ENCODE results near the gene ELN. TPM values are rescaled to one million over a fixed set of nuclear protein-coding genes. Genes with fewer than 3 reads are reported as not detected.

The ELN gene
- total RNA-seq, 1 experiment from 2014 or later = 0.37 TPM

- Mint-ChIP-seq H3K27me3 (ENCODE audit: low read depth) (peaks cover 1% of the 10 kb centered on the region; the same call in 1 of the 2 replicates), H3K4me1 (peaks cover 2 to 10% of the 10 kb centered on the region in 2 experiments; a peak in 2 of 4 replicates), H3K4me3 (no peak overlapping the region), H3K27ac (no peak overlapping the region), H3K36me3 (ENCODE audit: insufficient read depth in 1 of 3, low read depth in 3 of 3) (no peaks in the 10 kb centered on the region), H3K9me3 (no peaks in the 10 kb centered on the region)
- H3K4me2 ChIP-seq (ENCODE audit: insufficient read depth, insufficient read length, low read length) = no peak overlapping the region
- H2BK5ac ChIP-seq (ENCODE audit: insufficient read length, low read length) = no peak overlapping the region
- H3K14ac ChIP-seq (ENCODE audit: insufficient read depth, low read length) = no peak overlapping the region
- no peak overlapping the region for H3K9ac ChIP-seq (ENCODE audit: extremely low read depth, insufficient read length, low read length)
- no peaks in the 10 kb centered on the region for H3K27me3 ChIP-seq (ENCODE audit: insufficient read depth, low read length)
- H3K23ac ChIP-seq (ENCODE audit: insufficient read length, low read depth, low read length) = no peak overlapping the region
- H2BK120ac ChIP-seq (ENCODE audit: low read depth, low read length, poor library complexity, severe bottlenecking) = no peak overlapping the region
- H3K56ac ChIP-seq (ENCODE audit: insufficient read length, low read depth, low read length) = no peak overlapping the region
- no peak overlapping the region for H2BK15ac ChIP-seq (ENCODE audit: low read depth, low read length)
- no peak for DNase-seq
- H4K8ac ChIP-seq (replicated peaks; ENCODE audit: insufficient read length, low read depth, low read length) = no peak overlapping the region
- H3K18ac ChIP-seq (ENCODE audit: insufficient read length, low read depth, low read length) = no peak overlapping the region
- H4K20me1 ChIP-seq (ENCODE audit: control insufficient read depth, insufficient read depth, insufficient read length) = no peaks in the 10 kb centered on the region
- no peak overlapping the region for H3K27ac ChIP-seq (ENCODE audit: insufficient read length, low read depth, low read length)
- no peaks in the 10 kb centered on the region for H3K4me1 ChIP-seq (ENCODE audit: insufficient read depth, low read length)
- TF ChIP-seq CTCF (conservative IDR thresholded peaks at IDR 0.05) = no peak
- H3K79me2 ChIP-seq (ENCODE audit: insufficient read depth, low read length) = no peaks in the 10 kb centered on the region
- H3K9me3 ChIP-seq (ENCODE audit: control insufficient read depth, low read depth, low read length) = no peaks in the 10 kb centered on the region
- no peak overlapping the region for H4K5ac ChIP-seq (ENCODE audit: insufficient read length, low read depth, low read length)
- no peak overlapping the region for H4K91ac ChIP-seq (ENCODE audit: insufficient read length, low read depth, low read length)
- no CpG with 5 or more reads among the region's 3 CpGs for WGBS (ENCODE audit: extremely low coverage, insufficient read length, low lambda C conversion rate)
- no peaks in the 10 kb centered on the region for H3K79me1 ChIP-seq (ENCODE audit: insufficient read depth, low read depth, low read length, poor library complexity, severe bottlenecking)
- H3K4ac ChIP-seq (ENCODE audit: low read depth, low read length) = no peak overlapping the region
- no peak overlapping the region for H2AFZ ChIP-seq (ENCODE audit: low read length)
- H3T11ph ChIP-seq (ENCODE audit: low read length) = no peak overlapping the region
- no peak overlapping the region for H2BK12ac ChIP-seq (ENCODE audit: insufficient read length, low read depth, low read length)
- H3K23me2 ChIP-seq (ENCODE audit: insufficient read length, low read depth, low read length, poor library complexity, severe bottlenecking) = no peaks in the 10 kb centered on the region
- H2AK5ac ChIP-seq (ENCODE audit: insufficient read length, low read length) = no peak overlapping the region
- no peak overlapping the region for H2BK20ac ChIP-seq (ENCODE audit: low read depth, low read length, poor library complexity, severe bottlenecking)
Measured at GRCh38 chr7:74071121-74071520, 43.1 kb downstream of the ELN start.
